WTC11 (cell line): ENCODE data around the gene NTN1. TPM values are rescaled to one million over a fixed set of nuclear protein-coding genes. Genes with fewer than 3 reads are reported as not detected.
A peak's percentile ranks its signal among the peaks of the same experiment; 100 is the strongest.

ENCODE experiments used
- ATAC-seq: fragments of 200-7000 bp; cut with Tn5 transposase; 2 replicates; pipeline ENCODE4 v1.10.0; 2021; ENCODE audit warnings: mild to moderate bottlenecking, moderate library complexity
- CTCF ChIA-PET: fragments of 300-600 bp; sonication (Branson Sonifier 250); formaldehyde crosslinking; loops from one replicate; lab custom pipeline; 2021; ENCODE audit warnings: antibody characterized with exemption; lab: Charles Lee
- POLR2A ChIA-PET: fragments of 350-600 bp; sonication (Branson Sonifier 250); formaldehyde crosslinking; loops from one replicate; lab custom pipeline; 2021; ENCODE audit warnings: antibody characterized with exemption; lab: Charles Lee
- DNase-seq: peaks from one replicate; pipeline ENCODE4 v3.0.0; 2021; ENCODE audit warnings: low spot score
- H3K27ac Mint-ChIP-seq: 2 replicates; pipeline ENCODE4 v1.8.0; 2021; ENCODE audit warnings: mixed read lengths
- H3K27me3 Mint-ChIP-seq: 2 replicates; pipeline ENCODE4 v1.8.0; 2021; ENCODE audit warnings: low read depth, mild to moderate bottlenecking, moderate library complexity, mixed read lengths
- H3K36me3 Mint-ChIP-seq: 2 replicates; pipeline ENCODE4 v1.8.0; 2021; ENCODE audit warnings: mixed read lengths
- H3K4me1 Mint-ChIP-seq: 2 replicates; pipeline ENCODE4 v1.8.0; 2022; ENCODE audit warnings: mixed read lengths
- H3K4me3 Mint-ChIP-seq: 2 replicates; pipeline ENCODE4 v1.8.0; 2021; ENCODE audit warnings: mild to moderate bottlenecking, moderate library complexity, mixed read lengths
- H3K9me3 Mint-ChIP-seq: 2 replicates; pipeline ENCODE4 v1.8.0; 2021; ENCODE audit warnings: mixed read lengths
- ARID4B ChIP-seq: sonication (generic); formaldehyde crosslinking; IDR thresholded peaks from 2 replicates; pipeline ENCODE4 v1.8.0; 2023; ENCODE audit warnings: missing genetic modification reagents, mild to moderate bottlenecking, borderline replicate concordance
- CDX4 ChIP-seq: fragments of 250-450 bp; sonication (Bioruptor Pico); IDR thresholded peaks from 2 replicates; pipeline ENCODE4 v1.9.0; 2021; ENCODE audit warnings: moderate library complexity, mild to moderate bottlenecking, inconsistent platforms, borderline replicate concordance
- FOXJ3 ChIP-seq: sonication (generic); formaldehyde crosslinking; IDR thresholded peaks from 2 replicates; pipeline ENCODE4 v1.9.0; 2021; ENCODE audit warnings: missing genetic modification reagents, mild to moderate bottlenecking, borderline replicate concordance
- FOXP4 ChIP-seq: sonication (generic); formaldehyde crosslinking; IDR thresholded peaks from 2 replicates; pipeline ENCODE4 v1.8.0; 2022; ENCODE audit warnings: mild to moderate bottlenecking, missing genetic modification reagents
- GTF2I ChIP-seq: fragments of 250-450 bp; sonication (Bioruptor Pico); conservative IDR thresholded peaks from 2 replicates; pipeline ENCODE4 v1.4.0; 2021; ENCODE audit warnings: mild to moderate bottlenecking
- IRF2 ChIP-seq: sonication (generic); formaldehyde crosslinking; IDR thresholded peaks from 2 replicates; pipeline ENCODE4 v1.8.0; 2022; ENCODE audit warnings: low read depth, missing genetic modification reagents, borderline replicate concordance
- KAT7 ChIP-seq: sonication (generic); formaldehyde crosslinking; IDR thresholded peaks from 2 replicates; pipeline ENCODE4 v1.8.1; 2023; ENCODE audit warnings: missing genetic modification reagents, mild to moderate bottlenecking, borderline replicate concordance
- MAX ChIP-seq: sonication (generic); formaldehyde crosslinking; IDR thresholded peaks from 2 replicates; pipeline ENCODE4 v1.8.0; 2022; ENCODE audit warnings: mild to moderate bottlenecking, missing genetic modification reagents
- NFATC4 ChIP-seq: fragments of 250-450 bp; sonication (Bioruptor Pico); IDR thresholded peaks from 2 replicates; pipeline ENCODE4 v1.9.0; 2021; ENCODE audit warnings: mild to moderate bottlenecking
- NFE2L1 ChIP-seq: sonication (generic); formaldehyde crosslinking; IDR thresholded peaks from 2 replicates; pipeline ENCODE4 v1.8.1; 2023; ENCODE audit warnings: missing genetic modification reagents
- OVOL2 ChIP-seq: fragments of 250-450 bp; sonication (Bioruptor Pico); IDR thresholded peaks from 2 replicates; pipeline ENCODE4 v1.9.0; 2021; ENCODE audit warnings: mild to moderate bottlenecking, borderline replicate concordance
- PRDM15 ChIP-seq: sonication (generic); formaldehyde crosslinking; IDR thresholded peaks from 2 replicates; pipeline ENCODE4 v1.8.0; 2022; ENCODE audit warnings: missing genetic modification reagents
- PRRX2 ChIP-seq: fragments of 250-450 bp; sonication (Bioruptor Pico); IDR thresholded peaks from 2 replicates; pipeline ENCODE4 v1.8.0; 2021; ENCODE audit warnings: mild to moderate bottlenecking
- RORB ChIP-seq: fragments of 250-450 bp; sonication (Bioruptor Pico); IDR thresholded peaks from 2 replicates; pipeline ENCODE4 v1.9.0; 2021; ENCODE audit warnings: mild to moderate bottlenecking
- TEAD1 ChIP-seq: sonication (generic); formaldehyde crosslinking; IDR thresholded peaks from 2 replicates; pipeline ENCODE4 v1.8.0; 2022; ENCODE audit warnings: mild to moderate bottlenecking, missing genetic modification reagents
- TP53 ChIP-seq: sonication (generic); formaldehyde crosslinking; IDR thresholded peaks from 2 replicates; pipeline ENCODE4 v1.8.1; 2023; ENCODE audit warnings: mild to moderate bottlenecking, missing genetic modification reagents
- ZNF232 ChIP-seq: sonication (generic); formaldehyde crosslinking; IDR thresholded peaks from 2 replicates; pipeline ENCODE4 v1.8.0; 2022; ENCODE audit warnings: mild to moderate bottlenecking, missing genetic modification reagents
- ZNF263 ChIP-seq: sonication (generic); formaldehyde crosslinking; IDR thresholded peaks from 2 replicates; pipeline ENCODE4 v1.8.1; 2022; ENCODE audit warnings: low read depth, mild to moderate bottlenecking, moderate library complexity, missing genetic modification reagents
- total RNA-seq: library from RNA; stranded (reverse); gene quantifications from 3 replicates; pipeline ENCODE4 v1.2.3, GENCODE V29; 2021

The NTN1 gene
- total RNA-seq, 1 experiment from 2014 or later = 5.5 TPM

GRCh38 chr17:9020096-9020823, 1.1 kb upstream of the NTN1 start:
- Mint-ChIP-seq H3K27ac (no peak overlapping the region), H3K9me3 (no peaks in the 10 kb centered on the region), H3K4me3 (peak overlapping the region; percentile 59), H3K36me3 (peaks cover 3% of the 10 kb centered on the region; the same call in 1 of the 2 replicates), H3K27me3 (peaks cover 43% of the 10 kb centered on the region), H3K4me1 (peaks cover 28% of the 10 kb centered on the region)
- DNase-seq (no peak), ATAC-seq (no peak; the same call in 1 of the 2 replicates)
- POLR2A ChIA-PET = interaction anchor here (0.5 to 0.9 kb wide), 2 partner anchors 8 to 197 kb away, joined by 3 to 7 read pairs; no protein-coding TSS in a partner anchor
- TF ChIP-seq FOXJ3 (CRISPR knock-in tag) (no peak), GTF2I (0 out of 2 replicates have a peak, but pooled peaks have one; percentile 4), ZNF232 (CRISPR knock-in tag) (no peak), CDX4 (CRISPR knock-in tag) (no peak), NFE2L1 (no peak)
- CTCF ChIA-PET = interaction anchor here (2.2 to 4.4 kb wide), 3 partner anchors 17 to 142 kb away, joined by 8 to 23 read pairs (median 8); no protein-coding TSS in a partner anchor

- Mint-ChIP-seq H3K9me3 (no peaks in the 10 kb centered on the region), H3K4me3 (peak overlapping the region; percentile 59), H3K27me3 (peaks cover 44% of the 10 kb centered on the region), H3K36me3 (peaks cover 3% of the 10 kb centered on the region; the same call in 1 of the 2 replicates), H3K27ac (no peak overlapping the region), H3K4me1 (peaks cover 34% of the 10 kb centered on the region)
- ChIA-PET CTCF (interaction anchor here (1.9 to 4.4 kb wide), 3 partner anchors 17 to 142 kb away, joined by 8 to 23 read pairs (median 8); no protein-coding TSS in a partner anchor), POLR2A (no interaction called here)
- TF ChIP-seq IRF2 (no peak), FOXJ3 (CRISPR knock-in tag) (no peak), PRRX2 (CRISPR knock-in tag) (no peak)
- ATAC-seq (no peak), DNase-seq (no peak)
Observed at GRCh38 chr17:9020824-9021157, 519 bp upstream of the NTN1 start.

- POLR2A ChIA-PET = no interaction called here
- peak overlapping the region; percentile 79 for H3K4me3 Mint-ChIP-seq
- H3K36me3 Mint-ChIP-seq = peaks cover 3% of the 10 kb centered on the region; the same call in 1 of the 2 replicates
- CTCF ChIA-PET = interaction anchor here (1.1 to 4.4 kb wide), 4 partner anchors 18 to 140 kb away, joined by 3 to 23 read pairs (median 8); no protein-coding TSS in a partner anchor
- DNase-seq (peak; percentile 42), ATAC-seq (peak; percentile 14)
- TF ChIP-seq FOXP4 (CRISPR knock-in tag) = peak; percentile 27; the same call in 1 of the 2 replicates
- TF ChIP-seq CDX4 (CRISPR knock-in tag) = no peak
- peak; percentile 19; the same call in 1 of the 2 replicates for TF ChIP-seq TP53 (CRISPR knock-in tag)
- TF ChIP-seq PRDM15 = no peak
- TF ChIP-seq OVOL2 (CRISPR knock-in tag) = no peak
- TF ChIP-seq ZNF263 (CRISPR knock-in tag) = no peak
- TF ChIP-seq RORB (CRISPR knock-in tag) = no peak
- 0 out of 2 replicates have a peak, but pooled peaks have one; percentile 4 for TF ChIP-seq MAX
- TF ChIP-seq NFATC4 (CRISPR knock-in tag) = no peak
- TF ChIP-seq ARID4B (CRISPR knock-in tag) = peak; percentile 61
- TF ChIP-seq KAT7 (CRISPR knock-in tag) = 0 out of 2 replicates have a peak, but pooled peaks have one; percentile 37
- no peak for TF ChIP-seq TEAD1 (CRISPR knock-in tag)
- no peak overlapping the region for H3K27ac Mint-ChIP-seq
- H3K4me1 Mint-ChIP-seq = peaks cover 44% of the 10 kb centered on the region
- H3K27me3 Mint-ChIP-seq = peaks cover 57% of the 10 kb centered on the region
- H3K9me3 Mint-ChIP-seq = no peaks in the 10 kb centered on the region
Observed at GRCh38 chr17:9021992-9022572, 772 bp downstream of the NTN1 start.
